Heart left ventricle (tissue), 13 donors: ENCODE measurements around the gene CHTF18.

Experiments used
- CTCF ChIP-seq, 12 donors: fragments of 200-600 bp; sonication (generic) in 4 of 12; IDR thresholded peaks; one replicate each; pipeline versions ENCODE4 v1.5.0 to v1.8.0; 2018 to 2022; ENCODE audit warnings: antibody characterized with exemption in 12 of 12, mild to moderate bottlenecking in 5 of 12
- POLR2A ChIP-seq, 2 donors: fragments of 450-650 bp; IDR thresholded peaks; one replicate each; pipeline ENCODE4 v1.6.1; 2017; ENCODE audit warnings: antibody characterized with exemption in 2 of 2, mild to moderate bottlenecking in 2 of 2, moderate library complexity in 2 of 2
- donor health status: ischemic (EF 13 %, LVEDD 7.1; RV severe dilation, severe dysfunction).
- donor health status: DM: no; HTN: yes; CAD: no.
- donor health status: DM: no; HTN: no; CAD: no.
- donor health status: ischemic (EF 25% LVEDD 6.9; RV normal size, moderate dysfunction).
- donor health status: ischemic (EF 25% LVEDD 5.7; RV mildly dilated, moderate dysfunction).
- donor health status: ischemic (EF 35%, LVEDD 5.7; RV mildly dilated, moderate dysfunction).
- donor health status: nonischemic (EF 11% LVEDD 7.7; RV severe dilation, severe dysfunction).
- donor health status: DM: yes; HTN: yes; CAD: no.
- donor health status: PGD.
- donor health status: ischemic (EF 29% LVEDD 5.4; RV normal size, mild dysfunction).
- donor health status: nonischemic (EF 23%, LVEDD 6.1; RV moderate dilation, normal function).

- no peak for TF ChIP-seq CTCF (IDR thresholded peaks at IDR 0.05)
- TF ChIP-seq POLR2A (IDR thresholded peaks at IDR 0.05): no peak
Measured at GRCh38 chr16:767743-768235, 20.6 kb upstream of the CHTF18 start.
